UCSD-AML1 (cell line): Measurements from ENCODE around the gene GDF11.
A peak's percentile ranks its signal among the peaks of the same experiment; 100 is the strongest.

ENCODE experiments used
- DNase-seq: peaks from one replicate; lab custom pipeline; 2025; ENCODE audit not compliant: unreplicated experiment; lab: John Stamatoyannopoulos, UW

Gene GDF11

DNA sequence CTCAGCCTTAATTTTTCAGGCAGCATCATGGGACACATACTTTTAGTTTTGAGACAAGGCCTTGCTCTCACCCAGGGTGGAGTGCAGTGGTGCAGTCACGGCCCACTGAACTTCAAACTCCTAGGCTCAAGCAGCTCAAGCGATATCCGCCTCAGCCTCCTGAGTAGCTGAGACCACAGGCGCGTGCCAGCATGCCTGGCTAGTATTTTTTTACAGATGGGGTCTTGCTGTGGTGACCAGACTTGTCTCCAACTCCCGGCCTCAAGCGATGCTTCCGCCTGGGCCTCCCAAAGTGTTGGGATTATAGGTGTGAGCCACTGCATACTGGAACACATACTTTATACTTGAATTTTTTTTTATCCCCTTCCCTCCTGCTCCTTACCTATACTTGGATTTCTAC lies 20.0 kb upstream of the GDF11 start:
- DNase-seq = no peak

GRCh38 chr12:55723516-55724225 lies 19.3 kb upstream of the GDF11 start:
- DNase-seq = no peak

- DNase-seq = peak; percentile 74
Observed at GRCh38 chr12:55724226-55724939, 18.5 kb upstream of the GDF11 start.

- no peak for DNase-seq
Observed at GRCh38 chr12:55724940-55725309, 18.0 kb upstream of the GDF11 start.

DNA sequence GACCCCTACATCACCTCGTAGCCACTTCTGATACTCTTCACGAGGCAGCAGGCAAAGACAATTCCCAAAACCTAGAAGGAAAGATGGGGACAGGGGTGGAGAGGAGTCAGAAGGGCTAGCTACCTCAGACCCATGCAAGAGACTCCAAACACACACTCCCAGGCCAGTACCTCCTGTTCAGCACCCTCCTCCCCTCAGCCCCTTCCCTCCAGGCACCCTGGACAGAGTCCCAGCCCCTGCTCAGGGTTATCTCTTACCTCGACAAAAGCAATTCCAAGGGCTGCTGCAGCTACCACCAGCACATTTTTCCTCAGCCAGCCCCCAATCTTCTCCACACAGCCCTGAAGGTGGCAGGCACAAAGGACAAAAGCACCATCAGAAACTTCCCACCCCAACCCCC lies 17.4 kb upstream of the GDF11 start:
- DNase-seq = no peak

DNA sequence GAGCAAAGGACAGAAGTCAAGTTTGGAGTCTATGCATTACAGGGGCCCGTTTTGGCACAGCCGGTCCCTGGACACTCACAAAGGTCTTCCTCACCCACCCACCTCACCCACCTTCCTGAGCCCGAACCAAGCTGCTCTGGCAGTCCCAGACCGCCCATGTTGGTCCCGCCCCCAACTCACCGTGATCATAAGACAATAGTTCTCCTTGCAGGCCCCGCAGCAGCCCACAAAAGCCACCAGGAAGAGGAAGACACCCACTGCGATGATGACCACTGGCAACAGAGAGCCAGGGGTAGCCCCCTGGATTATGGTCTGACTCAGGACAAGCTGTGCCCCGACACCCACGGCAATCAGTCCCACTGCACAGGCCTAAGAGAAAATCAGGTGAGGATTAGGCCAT lies 16.0 kb upstream of the GDF11 start:
- DNase-seq = no peak

GRCh38 chr12:55727643-55728185 lies 15.2 kb upstream of the GDF11 start:
- peak; percentile 41 for DNase-seq

DNA sequence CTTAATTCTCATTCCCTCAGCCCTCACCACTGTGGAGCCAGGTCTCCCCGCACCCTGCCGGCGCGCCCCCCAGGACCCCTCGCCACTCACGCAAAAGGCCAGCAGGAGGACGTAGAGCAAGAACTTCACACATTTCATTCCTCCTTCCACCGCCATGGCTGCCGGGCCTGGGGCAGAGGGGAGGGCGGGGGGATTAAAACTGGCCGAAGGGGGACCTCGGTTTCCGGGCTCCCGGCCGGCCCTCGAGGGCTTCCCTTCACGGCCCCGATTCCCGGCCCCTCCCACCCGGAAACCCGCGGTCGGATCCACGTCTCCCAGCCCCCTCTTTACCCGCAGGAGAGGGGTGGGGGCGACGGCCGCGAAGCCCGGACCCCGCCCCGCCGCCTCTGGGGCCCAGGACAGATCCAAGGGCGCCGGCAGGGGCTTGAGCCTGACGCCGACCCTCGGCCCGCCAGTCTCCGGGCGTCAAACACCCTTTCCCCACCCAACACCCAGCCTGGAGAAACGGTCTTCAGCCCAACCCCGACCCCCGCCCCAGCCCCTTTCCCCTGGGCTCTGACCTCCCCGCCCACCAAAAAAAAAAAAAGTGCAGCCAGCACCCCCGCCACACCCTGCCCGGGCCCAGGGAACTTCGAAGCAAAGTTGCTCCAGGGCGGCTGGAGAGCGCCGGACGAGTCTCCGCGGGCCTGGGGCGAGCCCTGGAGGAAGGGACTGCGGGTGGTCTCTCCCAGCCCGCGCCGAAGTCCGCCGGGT lies 14.6 kb upstream of the GDF11 start:
- peak; percentile 83 for DNase-seq

GRCh38 chr12:55728939-55729818 lies 13.7 kb upstream of the GDF11 start, which contains the start of gene CD63:
CD63 (minus strand) TSS chr12:55729009; CDS start chr12:55728341, 668 bp downstream.
- peak; percentile 88 for DNase-seq

DNA sequence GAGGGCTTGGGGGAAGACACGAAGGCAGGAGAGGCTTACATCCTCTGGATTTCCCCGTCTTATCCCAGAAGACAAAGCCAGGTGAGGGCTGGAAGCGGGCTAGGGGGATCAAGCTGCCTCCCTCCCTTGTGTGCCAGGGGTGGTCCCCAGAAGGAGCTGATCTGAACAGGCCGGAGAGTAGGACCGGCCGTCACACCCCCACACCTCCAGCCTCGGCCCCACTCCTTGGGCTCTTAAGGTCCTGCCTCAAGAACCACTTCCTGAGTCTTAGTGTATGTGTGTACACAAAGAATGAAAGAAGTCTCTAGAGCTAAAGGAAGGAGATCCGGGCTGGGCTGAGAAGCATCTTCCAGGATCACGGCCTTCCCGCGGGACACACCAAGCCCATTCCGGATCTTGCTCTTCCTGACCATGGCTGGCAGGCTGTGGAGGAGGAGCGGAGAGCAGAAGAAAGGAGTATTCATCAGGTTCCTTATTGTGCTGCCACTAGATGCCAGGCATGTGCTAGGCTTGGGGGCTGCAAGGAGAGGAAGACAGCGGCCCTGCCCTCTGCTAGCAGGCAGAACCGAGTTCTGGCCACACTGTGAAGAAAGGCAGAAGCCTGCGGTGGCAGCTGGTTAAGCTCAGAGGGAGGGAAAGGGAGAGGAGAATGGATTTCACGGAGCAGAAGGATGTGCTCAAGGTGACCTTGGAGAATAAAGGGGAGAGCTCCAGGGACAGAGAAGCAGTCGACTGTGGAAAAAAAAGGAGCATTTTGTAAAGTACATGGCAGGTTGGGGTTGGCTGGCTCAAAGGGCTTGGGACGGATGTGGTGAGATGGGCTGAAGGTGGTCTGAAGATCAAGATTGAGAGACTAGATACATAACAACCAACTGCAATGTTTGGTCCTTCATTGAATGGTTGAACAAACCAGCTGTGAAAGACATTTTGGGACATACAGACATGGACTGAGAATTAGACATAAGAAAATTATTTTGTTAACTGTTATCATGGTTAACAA lies 12.8 kb upstream of the GDF11 start:
- DNase-seq = peak; percentile 85

DNA sequence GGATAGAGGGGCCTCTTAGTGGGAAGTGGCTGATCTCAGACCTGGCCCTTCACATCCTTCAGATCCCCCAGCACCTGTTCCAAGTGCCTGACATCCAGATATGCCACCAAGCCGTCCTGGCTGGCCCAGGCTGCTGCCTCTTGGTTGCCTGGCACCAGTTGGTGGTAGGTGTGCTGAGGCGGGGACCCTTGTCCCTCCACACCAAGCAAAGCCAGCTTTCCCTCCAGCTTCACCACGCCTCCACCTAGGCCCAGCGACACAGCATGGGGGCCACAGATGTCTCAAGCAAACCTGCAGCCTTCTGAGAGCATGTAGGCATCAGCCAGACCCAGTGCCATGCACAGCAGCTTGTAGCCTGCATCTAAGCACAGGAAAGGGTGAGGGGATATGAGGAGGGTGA lies 10.6 kb upstream of the GDF11 start:
- DNase-seq = no peak

GRCh38 chr12:55733021-55733555 lies 9.8 kb upstream of the GDF11 start:
- no peak for DNase-seq

DNA sequence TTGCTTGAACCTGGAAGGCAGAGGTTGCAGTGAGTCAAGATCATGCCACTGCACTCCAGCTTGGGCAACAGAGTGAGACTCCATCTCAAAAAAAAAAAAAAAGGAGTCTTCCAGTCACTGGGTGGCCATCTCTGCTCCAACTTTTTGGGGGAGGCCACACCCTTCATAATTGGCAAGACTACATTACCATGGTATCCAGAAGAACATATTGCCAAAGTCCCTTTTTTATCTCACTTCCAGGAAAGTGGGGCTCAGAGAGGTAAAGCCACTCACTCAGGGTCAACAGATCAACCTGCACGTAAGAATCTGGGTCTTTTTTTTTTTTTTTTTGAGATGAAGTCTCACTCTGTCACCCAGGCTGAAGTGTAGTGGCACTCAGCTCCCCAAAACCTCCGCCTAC lies 9.1 kb upstream of the GDF11 start:
- no peak for DNase-seq

- DNase-seq = no peak
Observed at GRCh38 chr12:55734595-55734994, 8.3 kb upstream of the GDF11 start.

GRCh38 chr12:55736076-55736475 lies 6.8 kb upstream of the GDF11 start:
- DNase-seq = no peak

DNA sequence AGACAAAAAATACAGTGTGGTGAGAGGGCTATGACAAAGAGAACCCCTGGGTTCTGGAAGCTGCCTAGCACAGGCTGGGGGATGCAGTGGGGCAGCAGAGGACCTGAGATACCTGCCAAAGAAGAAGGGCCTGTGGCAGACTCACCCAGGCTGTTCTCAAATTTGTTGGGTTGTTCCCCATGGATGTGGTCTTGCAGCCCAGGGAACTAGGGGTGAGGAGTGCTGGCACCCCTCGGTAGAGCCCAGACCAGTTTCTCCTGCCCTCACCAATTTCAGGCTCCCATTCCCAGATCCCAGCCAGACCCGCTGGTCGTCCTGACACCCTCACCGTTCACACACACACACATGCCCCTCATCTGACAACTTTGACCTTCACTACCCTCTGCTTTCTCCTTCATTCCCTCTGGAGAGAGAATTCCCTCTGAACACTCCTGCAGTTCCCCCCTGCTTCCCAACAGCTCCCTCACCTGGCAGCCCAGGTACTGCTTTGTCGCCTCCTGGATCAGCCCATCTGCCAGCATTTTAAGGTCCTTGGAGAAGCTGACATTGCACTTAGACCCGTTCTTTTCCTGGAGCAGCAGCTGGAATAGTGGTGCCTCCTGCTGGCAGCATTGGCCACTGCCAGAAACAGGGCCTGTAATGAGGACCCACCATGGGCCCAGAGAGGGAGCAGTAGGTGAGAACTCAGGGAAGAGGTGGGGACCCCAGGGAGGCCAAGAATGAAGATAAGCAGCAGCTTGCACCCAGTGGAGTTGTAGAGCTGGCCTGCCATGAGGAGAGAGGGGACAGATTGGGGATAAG lies 5.9 kb upstream of the GDF11 start:
- DNase-seq = peak; percentile 80

GRCh38 chr12:55737581-55738122 lies 5.3 kb upstream of the GDF11 start:
- DNase-seq = no peak
